Caco-2 (cell line): ENCODE measurements around the gene IGF2BP3. TPM values are rescaled to one million over a fixed set of nuclear protein-coding genes. Genes with fewer than 3 reads are reported as not detected.

ENCODE experiments used
- BruUV-seq: library from RNA; stranded (reverse); fragments of 400-500 nt; replicated peaks from 2 replicates; lab custom pipeline; 2021; lab: Mats Ljungman, UMichigan
- CTCF ChIA-PET: fragments of 300-600 bp; sonication (Branson Sonifier 250); formaldehyde crosslinking; loops from one replicate; lab custom pipeline; 2022; ENCODE audit warnings: antibody characterized with exemption; lab: Charles Lee
- POLR2A ChIA-PET: fragments of 300-600 bp; sonication (Branson Sonifier 250); formaldehyde crosslinking; loops from one replicate; lab custom pipeline; 2022; ENCODE audit warnings: antibody characterized with exemption; lab: Charles Lee
- DNase-seq, 2 experiments: peaks; one replicate each; pipeline versions ENCODE4 v3.0.0 to v3.0.0-alpha.2; 2020 to 2022
- H3K27me3 ChIP-seq: replicated peaks from 2 replicates; pipeline ENCODE4 v1.6.0; 2011; ENCODE audit warnings: low read length; ENCODE audit not compliant: control insufficient read depth, insufficient read depth
- H3K36me3 ChIP-seq: 2 replicates; pipeline ENCODE4 v1.5.1; 2011; ENCODE audit warnings: low read length; ENCODE audit not compliant: control insufficient read depth, insufficient read depth
- H3K4me1 ChIP-seq: fragments of 250-450 bp; sonication (Bioruptor Pico); 2 replicates; pipeline ENCODE4 v1.5.1; 2020; ENCODE audit warnings: mild to moderate bottlenecking
- H3K4me3 ChIP-seq: 2 replicates; pipeline ENCODE4 v1.5.1; 2011; ENCODE audit warnings: low read depth, mild to moderate bottlenecking, control low read depth, low read length
- H3K9me3 ChIP-seq: fragments of 250-450 bp; sonication (Bioruptor Pico); 2 replicates; pipeline ENCODE4 v1.5.1; 2020; ENCODE audit warnings: mild to moderate bottlenecking, moderate library complexity
- H3K27ac Mint-ChIP-seq: one replicate; pipeline ENCODE4 v1.8.0; 2022; ENCODE audit warnings: mixed read lengths; ENCODE audit not compliant: unreplicated experiment
- H3K27me3 Mint-ChIP-seq: one replicate; pipeline ENCODE4 v1.8.0; 2022; ENCODE audit warnings: mixed read lengths; ENCODE audit not compliant: insufficient read depth, unreplicated experiment
- H3K36me3 Mint-ChIP-seq: one replicate; pipeline ENCODE4 v1.8.0; 2022; ENCODE audit warnings: mild to moderate bottlenecking, mixed read lengths; ENCODE audit not compliant: insufficient read depth, unreplicated experiment
- H3K4me1 Mint-ChIP-seq: one replicate; pipeline ENCODE4 v1.8.0; 2022; ENCODE audit warnings: low read depth, mixed read lengths; ENCODE audit not compliant: unreplicated experiment
- H3K4me3 Mint-ChIP-seq: one replicate; pipeline ENCODE4 v1.8.0; 2022; ENCODE audit warnings: mild to moderate bottlenecking, moderate library complexity, mixed read lengths; ENCODE audit not compliant: unreplicated experiment
- H3K9me3 Mint-ChIP-seq: one replicate; pipeline ENCODE4 v1.8.0; 2022; ENCODE audit warnings: mixed read lengths; ENCODE audit not compliant: unreplicated experiment
- intact Hi-C: fragments of 100-400 bp; cut with micrococcal nuclease; formaldehyde crosslinking; loops from one replicate; pipeline ENCODE4 v1.10.0; 2022; ENCODE audit not compliant: unreplicated experiment
- total RNA-seq: library from RNA; stranded (reverse); gene quantifications from 2 replicates; pipeline ENCODE4 v1.2.3, GENCODE V29; 2022
- TF ChIP-seq, protein P1 (sequence below), 2 experiments: fragments of 200-600 bp in 1 of 2; IDR thresholded peaks; 1 replicate in 1 of 2; 2 replicates in 1 of 2; pipeline versions ENCODE4 v1.5.1 to v1.8.0; 2011 to 2022; ENCODE audit warnings: antibody characterized with exemption in 1 of 2, control low read depth in 1 of 2, inconsistent platforms in 1 of 2, low read depth in 1 of 2, low read length in 1 of 2, mild to moderate bottlenecking in 1 of 2, moderate library complexity in 1 of 2; ENCODE audit not compliant: insufficient read depth in 1 of 2, severe bottlenecking in 1 of 2, unreplicated experiment in 1 of 2

IGF2BP3 gene
- total RNA-seq, 1 experiment from 2014 or later: 127 TPM

DNA sequence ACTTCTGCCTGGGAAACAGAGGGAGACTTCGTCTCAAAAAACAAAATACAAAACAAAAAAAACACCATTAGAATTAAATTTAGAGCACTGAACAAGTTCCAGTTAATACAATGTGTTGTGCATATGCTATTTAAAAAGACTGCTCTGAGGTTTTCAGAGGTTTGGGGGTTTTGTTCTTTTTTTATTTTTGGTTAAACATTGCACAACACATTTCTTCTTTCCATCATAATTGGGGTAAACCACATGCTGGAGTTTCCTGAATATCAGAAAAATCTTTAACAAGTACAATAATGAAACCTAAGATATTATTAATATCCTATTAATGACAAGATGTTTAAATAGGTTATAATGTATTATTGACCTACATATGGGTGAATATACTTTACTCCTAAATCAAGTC, 26.3 kb downstream of the IGF2BP3 start:
- Mint-ChIP-seq H3K9me3 (no peaks in the 10 kb centered on the region), H3K36me3 (peaks cover 52% of the 10 kb centered on the region), H3K27ac (no peak overlapping the region), H3K4me1 (no peaks in the 10 kb centered on the region), H3K4me3 (no peak overlapping the region), H3K27me3 (no peaks in the 10 kb centered on the region)
- H3K4me3 ChIP-seq: no peak overlapping the region
- TF ChIP-seq, protein P1, sequence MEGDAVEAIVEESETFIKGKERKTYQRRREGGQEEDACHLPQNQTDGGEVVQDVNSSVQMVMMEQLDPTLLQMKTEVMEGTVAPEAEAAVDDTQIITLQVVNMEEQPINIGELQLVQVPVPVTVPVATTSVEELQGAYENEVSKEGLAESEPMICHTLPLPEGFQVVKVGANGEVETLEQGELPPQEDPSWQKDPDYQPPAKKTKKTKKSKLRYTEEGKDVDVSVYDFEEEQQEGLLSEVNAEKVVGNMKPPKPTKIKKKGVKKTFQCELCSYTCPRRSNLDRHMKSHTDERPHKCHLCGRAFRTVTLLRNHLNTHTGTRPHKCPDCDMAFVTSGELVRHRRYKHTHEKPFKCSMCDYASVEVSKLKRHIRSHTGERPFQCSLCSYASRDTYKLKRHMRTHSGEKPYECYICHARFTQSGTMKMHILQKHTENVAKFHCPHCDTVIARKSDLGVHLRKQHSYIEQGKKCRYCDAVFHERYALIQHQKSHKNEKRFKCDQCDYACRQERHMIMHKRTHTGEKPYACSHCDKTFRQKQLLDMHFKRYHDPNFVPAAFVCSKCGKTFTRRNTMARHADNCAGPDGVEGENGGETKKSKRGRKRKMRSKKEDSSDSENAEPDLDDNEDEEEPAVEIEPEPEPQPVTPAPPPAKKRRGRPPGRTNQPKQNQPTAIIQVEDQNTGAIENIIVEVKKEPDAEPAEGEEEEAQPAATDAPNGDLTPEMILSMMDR (IDR thresholded peaks at IDR 0.05; ENCODE audit: insufficient read depth in 1 of 2, low read depth in 1 of 2, low read length in 1 of 2, severe bottlenecking in 1 of 2, unreplicated experiment in 1 of 2): no peak
- H3K4me1 ChIP-seq: no peaks in the 10 kb centered on the region
- no peaks in the 10 kb centered on the region for H3K36me3 ChIP-seq
- H3K9me3 ChIP-seq: no peaks in the 10 kb centered on the region
- no peak for DNase-seq
- no peaks in the 10 kb centered on the region for H3K27me3 ChIP-seq
- intact Hi-C loops: no loop called here
- POLR2A ChIA-PET: no interaction called here
- no TSS peak for BruUV-seq
- CTCF ChIA-PET: no interaction called here

DNA sequence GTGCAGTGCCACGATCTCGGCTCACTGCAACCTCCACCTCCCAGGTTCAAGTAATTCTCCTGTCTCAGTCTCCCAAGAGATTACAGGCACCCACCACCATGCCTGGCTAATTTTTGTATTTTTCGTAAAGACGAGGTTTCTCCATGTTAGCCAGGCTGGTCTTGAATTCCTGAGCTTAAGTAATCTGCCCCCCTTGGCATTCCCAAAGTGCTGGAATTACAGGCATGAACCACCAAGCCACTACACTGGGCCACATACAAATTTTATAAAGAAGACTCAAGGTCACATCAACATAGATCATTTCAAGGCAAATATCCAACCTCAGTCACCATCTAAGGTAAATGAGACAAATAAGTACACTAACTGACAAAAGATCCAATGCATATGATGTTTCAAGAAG, 32.1 kb downstream of the IGF2BP3 start:
- H3K36me3 ChIP-seq: no peaks in the 10 kb centered on the region
- Mint-ChIP-seq H3K9me3 (no peaks in the 10 kb centered on the region), H3K36me3 (peaks cover 29% of the 10 kb centered on the region), H3K4me3 (no peak overlapping the region), H3K27me3 (no peaks in the 10 kb centered on the region), H3K4me1 (peaks cover 8% of the 10 kb centered on the region), H3K27ac (no peak overlapping the region)
- CTCF ChIA-PET: no interaction called here
- H3K27me3 ChIP-seq: no peaks in the 10 kb centered on the region
- H3K4me1 ChIP-seq: no peaks in the 10 kb centered on the region
- POLR2A ChIA-PET: no interaction called here
- TF ChIP-seq, protein P1 (IDR thresholded peaks at IDR 0.05; ENCODE audit: insufficient read depth in 1 of 2, low read depth in 1 of 2, low read length in 1 of 2, severe bottlenecking in 1 of 2, unreplicated experiment in 1 of 2): no peak
- DNase-seq: no peak
- intact Hi-C loops: no loop called here
- BruUV-seq: no TSS peak
- H3K9me3 ChIP-seq: no peaks in the 10 kb centered on the region
- no peak overlapping the region for H3K4me3 ChIP-seq

DNA sequence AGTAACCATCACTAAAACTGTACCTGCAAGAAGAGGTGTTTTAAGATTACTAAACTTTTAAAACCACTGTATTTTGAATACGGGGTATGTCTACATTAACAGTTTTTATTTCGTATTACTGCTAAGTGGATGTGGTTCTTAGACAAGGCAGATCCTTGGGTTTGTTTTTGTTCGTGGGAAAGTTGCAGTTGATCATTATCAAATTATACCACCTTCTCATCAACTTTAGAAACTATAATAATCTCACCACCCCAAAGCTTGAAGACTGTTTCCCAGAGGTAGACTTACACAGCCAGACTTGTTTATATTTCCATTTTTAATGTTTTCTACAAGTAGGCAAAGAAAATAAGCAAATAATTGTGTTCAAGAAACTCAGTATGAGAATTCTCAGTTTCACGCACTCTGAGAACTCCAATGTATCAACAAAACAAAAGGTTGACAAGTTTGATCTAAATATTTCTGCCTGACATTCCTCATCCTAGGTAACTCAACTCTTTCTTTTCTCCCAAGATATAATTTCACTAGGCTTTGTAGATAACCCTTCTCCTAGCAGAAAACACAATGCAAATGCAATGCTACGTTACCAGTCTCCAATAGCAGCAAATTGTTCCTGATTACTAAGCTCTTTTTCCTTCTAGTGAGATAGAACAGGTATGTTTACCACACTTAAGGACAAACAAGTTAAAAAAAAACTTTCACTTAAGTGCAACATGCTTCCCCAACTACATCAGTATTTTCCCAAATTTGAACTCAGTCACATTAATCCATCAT, 36.0 kb downstream of the IGF2BP3 start:
- CTCF ChIA-PET: no interaction called here
- POLR2A ChIA-PET: interaction anchor here (0.6 kb wide), 1 partner anchor 79 kb away, joined by 4 read pairs; no protein-coding TSS in a partner anchor
- Mint-ChIP-seq H3K9me3 (no peaks in the 10 kb centered on the region), H3K27ac (peak overlapping the region; percentile 39), H3K36me3 (peaks cover 26% of the 10 kb centered on the region), H3K27me3 (no peaks in the 10 kb centered on the region), H3K4me1 (peaks cover 31% of the 10 kb centered on the region), H3K4me3 (no peak overlapping the region)
- no peaks in the 10 kb centered on the region for H3K36me3 ChIP-seq
- H3K4me1 ChIP-seq: peaks cover 19% of the 10 kb centered on the region; the same call in 1 of the 2 replicates
- intact Hi-C loops: loop anchor here (5.0 kb wide), 1 partner anchor 98 kb away; the partner anchor contains the start of gene TRA2A
- TF ChIP-seq, protein P1 (IDR thresholded peaks at IDR 0.05; ENCODE audit: insufficient read depth in 1 of 2, low read depth in 1 of 2, low read length in 1 of 2, severe bottlenecking in 1 of 2, unreplicated experiment in 1 of 2): no peak
- no peak overlapping the region for H3K4me3 ChIP-seq
- BruUV-seq: no TSS peak
- no peaks in the 10 kb centered on the region for H3K9me3 ChIP-seq
- no peak for DNase-seq
- no peaks in the 10 kb centered on the region for H3K27me3 ChIP-seq
